Esophagus squamous epithelium (tissue), 5 donors: Measurements from ENCODE around the gene HMGN1. TPM values are rescaled to one million over a fixed set of nuclear protein-coding genes. Genes with fewer than 3 reads are reported as not detected.
"Not testable (repeated sequence)": the region's sequence is repeated elsewhere in the genome, so short reads cannot be mapped to it uniquely, and the experiment has no call there.

Source experiments
- DNase-seq: peaks from one replicate; lab custom pipeline; 2025; lab: John Stamatoyannopoulos, UW
- H3K27ac ChIP-seq, 4 donors: fragments of 200-600 bp; sonication (generic); one replicate each; pipeline ENCODE4 v1.5.1; 2016 to 2019; ENCODE audit warnings: mild to moderate bottlenecking in 1 of 4
- H3K27me3 ChIP-seq, 4 donors: fragments of 200-600 bp; sonication (generic); 1 replicate in 3 of 4; 2 replicates in 1 of 4; pipeline versions ENCODE4 v1.5.1 to v1.6.0; 2017 to 2021; ENCODE audit warnings: antibody characterized with exemption in 1 of 4
- H3K36me3 ChIP-seq, 3 donors: fragments of 200-600 bp; sonication (generic); one replicate each; pipeline ENCODE4 v1.5.1; 2016 to 2019
- H3K4me1 ChIP-seq, 3 donors: fragments of 200-600 bp; sonication (generic); one replicate each; pipeline ENCODE4 v1.5.1; 2017 to 2019
- H3K4me3 ChIP-seq, 4 donors: fragments of 200-600 bp; sonication (generic); 1 replicate in 3 of 4; 2 replicates in 1 of 4; pipeline ENCODE4 v1.5.1; 2016 to 2019; ENCODE audit warnings: mild to moderate bottlenecking in 2 of 4, moderate library complexity in 1 of 4
- H3K9me3 ChIP-seq, 3 donors: fragments of 200-600 bp; sonication (generic); one replicate each; pipeline ENCODE4 v1.5.1; 2016 to 2019
- CTCF ChIP-seq, 6 experiments: fragments of 450-650 bp in 4 of 6; fragments of 200-600 bp in 2 of 6; sonication (generic) in 2 of 6; IDR thresholded peaks; one replicate each; pipeline ENCODE4 v1.5.1; 2016 to 2019; ENCODE audit warnings: antibody characterized with exemption in 6 of 6, mild to moderate bottlenecking in 4 of 6, moderate library complexity in 4 of 6
- POLR2A ChIP-seq, 4 donors: fragments of 450-650 bp; IDR thresholded peaks; one replicate each; pipeline ENCODE4 v1.6.1; 2017; ENCODE audit warnings: antibody characterized with exemption in 4 of 4, mild to moderate bottlenecking in 4 of 4, moderate library complexity in 3 of 4
- WGBS, 2 donors: methylation state at CpG; one replicate each; pipeline ENCODE4 v1.1.5; 2018; 5-methylcytosine and 5-hydroxymethylcytosine counted together
- intact Hi-C: fragments of 100-400 bp; cut with DNase I; formaldehyde crosslinking; loops from one replicate; pipeline ENCODE4 v1.15.0; 2022
- total RNA-seq, 4 donors: library from RNA; depleted of rRNA; stranded (reverse); fragments of >200 nt; gene quantifications; one replicate each; pipeline ENCODE4 v1.1.0, GENCODE V29; 2016
- donor health status: DM: yes; HTN: yes; CAD: no.

The HMGN1 gene
- total RNA-seq, 4 donors from 2014 or later, result 114 to 193 (median 144) TPM

GRCh38 chr21:39386194-39386593 is 37.3 kb upstream of the HMGN1 start:
- Histone ChIP-seq H3K27me3 (no peaks in the 10 kb centered on the region), H3K27ac (peak overlapping the region; percentile 57 to 87 (median 68)), H3K4me3 (peak overlapping the region; percentile 13 to 59 (median 39)), H3K4me1 (peaks cover 11 to 57% (median 16%) of the 10 kb centered on the region in 3 donors), H3K9me3 (no peaks in the 10 kb centered on the region), H3K36me3 (peaks cover 0 to 7% (median 0%) of the 10 kb centered on the region in 3 donors)
- intact Hi-C loops, result loop anchor here (10.0 kb wide), 1 partner anchor 71 kb away; the partner anchor contains the start of gene BRWD1
- no peak for TF ChIP-seq CTCF (IDR thresholded peaks at IDR 0.05)
- TF ChIP-seq POLR2A (IDR thresholded peaks at IDR 0.05), result no peak
- WGBS, 2 donors, result 28% methylated on average over 8 of the region's 13 CpGs; no CpG with 5 or more reads in 1 of the 2 donors
- DNase-seq, result no peak

- Histone ChIP-seq H3K36me3 (no peaks in the 10 kb centered on the region), H3K27ac (peak overlapping the region; percentile 57 to 87 (median 68)), H3K27me3 (no peaks in the 10 kb centered on the region), H3K4me1 (peaks cover 15 to 63% (median 22%) of the 10 kb centered on the region in 3 donors), H3K9me3 (no peaks in the 10 kb centered on the region), H3K4me3 (peak overlapping the region; percentile 13 to 59 (median 39))
- WGBS, 2 donors, result 54 to 79% methylated on average over 6 to 20 of the region's 50 CpGs
- DNase-seq, result no peak
- no peak for TF ChIP-seq CTCF (IDR thresholded peaks at IDR 0.05)
- TF ChIP-seq POLR2A (IDR thresholded peaks at IDR 0.05), result no peak
- intact Hi-C loops, result loop anchor here (10.0 kb wide), 1 partner anchor 71 kb away; the partner anchor contains the start of gene BRWD1
Observed at GRCh38 chr21:39385299-39386145, 36.6 kb upstream of the HMGN1 start.

GRCh38 chr21:39384674-39385298 is 35.9 kb upstream of the HMGN1 start:
- Histone ChIP-seq H3K27ac (no peak overlapping the region), H3K27me3 (no peaks in the 10 kb centered on the region), H3K36me3 (no peaks in the 10 kb centered on the region), H3K4me1 (peaks cover 15 to 62% (median 22%) of the 10 kb centered on the region in 3 donors), H3K9me3 (no peaks in the 10 kb centered on the region), H3K4me3 (no peak overlapping the region)
- intact Hi-C loops, result loop anchor here (10.0 kb wide), 1 partner anchor 70 kb away; the partner anchor contains the start of gene BRWD1
- WGBS, 2 donors, result 83 to 89% methylated on average over 13 of the region's 13 CpGs
- TF ChIP-seq POLR2A (IDR thresholded peaks at IDR 0.05), result no peak
- TF ChIP-seq CTCF (IDR thresholded peaks at IDR 0.05), result no peak
- DNase-seq, result no peak

GRCh38 chr21:39382096-39382495 is 33.2 kb upstream of the HMGN1 start:
- not testable (repeated sequence) for H3K27ac ChIP-seq, DNase-seq, H3K27me3 ChIP-seq, H3K36me3 ChIP-seq, H3K4me3 ChIP-seq, H3K9me3 ChIP-seq
- peaks cover 7 to 44% (median 14%) of the 10 kb centered on the region in 3 donors for H3K4me1 ChIP-seq
- WGBS, 2 donors, result 92 to 97% methylated on average over 7 of the region's 7 CpGs
- intact Hi-C loops, result loop anchor here (10.0 kb wide), 1 partner anchor 67 kb away; the partner anchor contains the start of gene BRWD1

GRCh38 chr21:39381009-39381408 is 32.1 kb upstream of the HMGN1 start:
- Histone ChIP-seq H3K4me1 (peaks cover 4 to 33% (median 11%) of the 10 kb centered on the region in 3 donors), H3K27me3 (peaks cover 0 to 4% (median 0%) of the 10 kb centered on the region in 4 donors), H3K27ac (peak overlapping the region; percentile 79 to 93 (median 90)), H3K36me3 (no peaks in the 10 kb centered on the region), H3K4me3 (peak overlapping the region; percentile 61 to 96 (median 74)), H3K9me3 (no peaks in the 10 kb centered on the region)
- no peak for TF ChIP-seq POLR2A (IDR thresholded peaks at IDR 0.05)
- TF ChIP-seq CTCF (IDR thresholded peaks at IDR 0.05), result no peak
- intact Hi-C loops, result loop anchor here (10.0 kb wide), 1 partner anchor 66 kb away; the partner anchor contains the start of gene BRWD1
- WGBS, 2 donors, result 14 to 15% methylated on average over 12 of the region's 12 CpGs
- no peak for DNase-seq
